CD4-positive, alpha-beta memory T cell (primary cell): ENCODE measurements around the gene ST3GAL6. TPM values are rescaled to one million over a fixed set of nuclear protein-coding genes. Genes with fewer than 3 reads are reported as not detected.
A peak's percentile ranks its signal among the peaks of the same experiment; 100 is the strongest.

Experiments
- CTCF ChIA-PET: fragments of 350-600 bp; sonication (Branson Sonifier 250); formaldehyde crosslinking; loops from one replicate; lab custom pipeline; 2021; ENCODE audit warnings: inconsistent platforms; ENCODE audit not compliant: partially characterized antibody; lab: Charles Lee
- POLR2A ChIA-PET: fragments of 350-600 bp; sonication (Branson Sonifier 250); formaldehyde crosslinking; loops from one replicate; lab custom pipeline; 2021; ENCODE audit not compliant: partially characterized antibody; lab: Charles Lee
- DNase-seq, 5 donors: peaks; one replicate each; pipeline versions ENCODE4 v3.0.0 to v3.0.0-alpha.2; 2020 to 2022; ENCODE audit warnings: mixed read lengths in 1 of 5
- H3K27ac ChIP-seq: one replicate; pipeline ENCODE4 v1.7.0; 2013; ENCODE audit warnings: low read depth, low read length
- H3K27me3 ChIP-seq: 2 replicates; pipeline ENCODE4 v1.7.0; 2013; ENCODE audit warnings: mild to moderate bottlenecking, low read length, moderate library complexity; ENCODE audit not compliant: insufficient read depth
- H3K36me3 ChIP-seq: 2 replicates; pipeline ENCODE4 v1.7.0; 2013; ENCODE audit warnings: mild to moderate bottlenecking, low read length, moderate library complexity; ENCODE audit not compliant: insufficient read depth
- H3K4me1 ChIP-seq: 2 replicates; pipeline ENCODE4 v1.7.0; 2013; ENCODE audit warnings: mild to moderate bottlenecking, low read length, moderate library complexity; ENCODE audit not compliant: insufficient read depth
- H3K4me3 ChIP-seq, 2 donors: one replicate each; pipeline ENCODE4 v1.7.0; 2013; ENCODE audit warnings: low read length in 2 of 2, mild to moderate bottlenecking in 1 of 2
- H3K9me3 ChIP-seq, 2 donors: one replicate each; pipeline ENCODE4 v1.7.0; 2013; ENCODE audit warnings: low read length in 2 of 2, control low read depth in 1 of 2; ENCODE audit not compliant: control insufficient read depth in 1 of 2
- H3K27ac Mint-ChIP-seq, 7 donors: one replicate each; pipeline ENCODE4 v1.8.0; 2020 to 2021; ENCODE audit warnings: mixed read lengths in 7 of 7, mild to moderate bottlenecking in 6 of 7, inconsistent platforms in 3 of 7, moderate library complexity in 3 of 7
- H3K27me3 Mint-ChIP-seq, 2 donors: one replicate each; pipeline ENCODE4 v1.8.0; 2020 to 2021; ENCODE audit warnings: mixed read lengths in 2 of 2
- H3K36me3 Mint-ChIP-seq, 2 donors: one replicate each; pipeline ENCODE4 v1.8.0; 2020 to 2021; ENCODE audit warnings: mixed read lengths in 2 of 2, inconsistent platforms in 1 of 2, mild to moderate bottlenecking in 1 of 2
- H3K4me1 Mint-ChIP-seq, 4 donors: one replicate each; pipeline ENCODE4 v1.8.0; 2020 to 2021; ENCODE audit warnings: mixed read lengths in 4 of 4, mild to moderate bottlenecking in 1 of 4
- H3K4me3 Mint-ChIP-seq, 8 donors: one replicate each; pipeline ENCODE4 v1.8.0; 2020 to 2021; ENCODE audit warnings: mixed read lengths in 8 of 8, mild to moderate bottlenecking in 7 of 8, moderate library complexity in 6 of 8, inconsistent platforms in 3 of 8
- H3K9me3 Mint-ChIP-seq, 8 donors: one replicate each; pipeline ENCODE4 v1.8.0; 2020 to 2021; ENCODE audit warnings: mixed read lengths in 8 of 8, mild to moderate bottlenecking in 5 of 8, inconsistent platforms in 3 of 8, moderate library complexity in 1 of 8
- intact Hi-C: fragments of 100-400 bp; cut with micrococcal nuclease; formaldehyde crosslinking; loops from one replicate; pipeline ENCODE4 v1.15.1; 2023
- polyA plus RNA-seq, 2 donors: library from polyadenylated mRNA; unstranded; fragments of 300-500 nt; fragmentation: Illumina TruSeq; gene quantifications; one replicate each; pipeline ENCODE4 v1.2.3, GENCODE V29; 2021
- total RNA-seq, 2 experiments: library from RNA; stranded (reverse); gene quantifications; one replicate each; pipeline ENCODE4 v1.2.3, GENCODE V29; 2021

Gene ST3GAL6
- total and polyA plus RNA-seq, 4 experiments from 2014 or later = 0.15 to 1.3 (median 0.50) TPM; not detected in 1

- intact Hi-C loops = no loop called here
- no peaks in the 10 kb centered on the region for H3K36me3 ChIP-seq
- no peaks in the 10 kb centered on the region for H3K9me3 ChIP-seq
- no peaks in the 10 kb centered on the region for H3K9me3 Mint-ChIP-seq
- no peak for DNase-seq
- no peak overlapping the region for H3K27ac Mint-ChIP-seq
- peaks cover 0 to 1% (median 0%) of the 10 kb centered on the region in 4 donors for H3K4me1 Mint-ChIP-seq
- ChIA-PET CTCF (no interaction called here), POLR2A (no interaction called here)
- no peak overlapping the region for H3K27ac ChIP-seq
- H3K27me3 ChIP-seq = no peaks in the 10 kb centered on the region
- peaks cover 10 to 11% of the 10 kb centered on the region in 2 donors for H3K27me3 Mint-ChIP-seq
- H3K4me3 ChIP-seq = no peak overlapping the region
- H3K4me3 Mint-ChIP-seq = no peak overlapping the region
- no peaks in the 10 kb centered on the region for H3K4me1 ChIP-seq
- H3K36me3 Mint-ChIP-seq = no peaks in the 10 kb centered on the region
These were observed 28.5 kb downstream of the ST3GAL6 start for GRCh38 chr3:98791341-98792325.

GRCh38 chr3:98793971-98794370, 30.8 kb downstream of the ST3GAL6 start:
- DNase-seq = no peak
- Mint-ChIP-seq H3K27me3 (peaks cover 10 to 11% of the 10 kb centered on the region in 2 donors), H3K27ac (no peak overlapping the region), H3K4me3 (no peak overlapping the region), H3K9me3 (no peaks in the 10 kb centered on the region), H3K36me3 (no peaks in the 10 kb centered on the region), H3K4me1 (no peaks in the 10 kb centered on the region)
- no peak overlapping the region for H3K4me3 ChIP-seq
- H3K9me3 ChIP-seq = no peaks in the 10 kb centered on the region
- intact Hi-C loops = no loop called here
- H3K27me3 ChIP-seq = no peaks in the 10 kb centered on the region
- POLR2A ChIA-PET = no interaction called here
- H3K4me1 ChIP-seq = no peaks in the 10 kb centered on the region
- H3K27ac ChIP-seq = no peak overlapping the region
- CTCF ChIA-PET = interaction anchor here (2.0 kb wide), 1 partner anchor 21 kb away, joined by 6 read pairs; no protein-coding TSS in a partner anchor
- no peaks in the 10 kb centered on the region for H3K36me3 ChIP-seq

- Mint-ChIP-seq H3K9me3 (no peaks in the 10 kb centered on the region), H3K4me1 (peaks cover 0 to 3% (median 0%) of the 10 kb centered on the region in 4 donors), H3K27ac (no peak overlapping the region), H3K36me3 (no peaks in the 10 kb centered on the region), H3K4me3 (no peak overlapping the region), H3K27me3 (peaks cover 6 to 8% of the 10 kb centered on the region in 2 donors)
- Histone ChIP-seq H3K27me3 (no peaks in the 10 kb centered on the region), H3K4me3 (no peak overlapping the region), H3K9me3 (no peaks in the 10 kb centered on the region), H3K27ac (no peak overlapping the region), H3K36me3 (no peaks in the 10 kb centered on the region), H3K4me1 (no peaks in the 10 kb centered on the region)
- intact Hi-C loops = no loop called here
- no peak for DNase-seq
- CTCF ChIA-PET = no interaction called here
- POLR2A ChIA-PET = no interaction called here
These were observed 33.2 kb downstream of the ST3GAL6 start for GRCh38 chr3:98796334-98796733.

- Mint-ChIP-seq H3K9me3 (no peaks in the 10 kb centered on the region), H3K27me3 (peaks cover 0 to 4% of the 10 kb centered on the region in 2 donors), H3K36me3 (no peaks in the 10 kb centered on the region), H3K4me1 (peaks cover 0 to 3% (median 0%) of the 10 kb centered on the region in 4 donors), H3K27ac (peak overlapping the region in 1 of 7 donors; percentile 43), H3K4me3 (no peak overlapping the region)
- no peaks in the 10 kb centered on the region for H3K36me3 ChIP-seq
- ChIA-PET CTCF (no interaction called here), POLR2A (no interaction called here)
- no peaks in the 10 kb centered on the region for H3K27me3 ChIP-seq
- intact Hi-C loops = no loop called here
- DNase-seq = no peak
- H3K9me3 ChIP-seq = no peaks in the 10 kb centered on the region
- no peak overlapping the region for H3K4me3 ChIP-seq
- H3K27ac ChIP-seq = no peak overlapping the region
- no peaks in the 10 kb centered on the region for H3K4me1 ChIP-seq
These were observed 34.8 kb downstream of the ST3GAL6 start for GRCh38 chr3:98797905-98798304.

- no peaks in the 10 kb centered on the region for H3K27me3 Mint-ChIP-seq
- no peak overlapping the region for H3K27ac ChIP-seq
- no peaks in the 10 kb centered on the region for H3K27me3 ChIP-seq
- H3K4me1 Mint-ChIP-seq = peaks cover 0 to 3% (median 0%) of the 10 kb centered on the region in 4 donors
- no peaks in the 10 kb centered on the region for H3K36me3 Mint-ChIP-seq
- no peaks in the 10 kb centered on the region for H3K36me3 ChIP-seq
- CTCF ChIA-PET = no interaction called here
- no peaks in the 10 kb centered on the region for H3K9me3 Mint-ChIP-seq
- intact Hi-C loops = no loop called here
- POLR2A ChIA-PET = no interaction called here
- H3K9me3 ChIP-seq = no peaks in the 10 kb centered on the region
- no peak for DNase-seq
- H3K27ac Mint-ChIP-seq = no peak overlapping the region
- H3K4me3 ChIP-seq = no peak overlapping the region
- no peak overlapping the region for H3K4me3 Mint-ChIP-seq
- no peaks in the 10 kb centered on the region for H3K4me1 ChIP-seq
These were observed 35.7 kb downstream of the ST3GAL6 start for GRCh38 chr3:98798820-98799219.

- Mint-ChIP-seq H3K4me1 (peaks cover 0 to 3% (median 0%) of the 10 kb centered on the region in 4 donors), H3K36me3 (peaks cover 0 to 1% of the 10 kb centered on the region in 2 donors), H3K27me3 (no peaks in the 10 kb centered on the region), H3K9me3 (no peaks in the 10 kb centered on the region), H3K4me3 (no peak overlapping the region), H3K27ac (no peak overlapping the region)
- ChIA-PET POLR2A (no interaction called here), CTCF (no interaction called here)
- H3K9me3 ChIP-seq = no peaks in the 10 kb centered on the region
- no peak for DNase-seq
- intact Hi-C loops = no loop called here
- no peaks in the 10 kb centered on the region for H3K27me3 ChIP-seq
- H3K36me3 ChIP-seq = no peaks in the 10 kb centered on the region
- no peak overlapping the region for H3K27ac ChIP-seq
- H3K4me3 ChIP-seq = no peak overlapping the region
- no peaks in the 10 kb centered on the region for H3K4me1 ChIP-seq
These were observed 36.3 kb downstream of the ST3GAL6 start for GRCh38 chr3:98799479-98799878.

GRCh38 chr3:98800401-98800800, 37.3 kb downstream of the ST3GAL6 start:
- H3K27me3 ChIP-seq = no peaks in the 10 kb centered on the region
- peaks cover 0 to 3% (median 0%) of the 10 kb centered on the region in 4 donors for H3K4me1 Mint-ChIP-seq
- no peak overlapping the region for H3K27ac Mint-ChIP-seq
- H3K9me3 Mint-ChIP-seq = no peaks in the 10 kb centered on the region
- POLR2A ChIA-PET = no interaction called here
- no peaks in the 10 kb centered on the region for H3K4me1 ChIP-seq
- no peaks in the 10 kb centered on the region for H3K27me3 Mint-ChIP-seq
- intact Hi-C loops = no loop called here
- CTCF ChIA-PET = no interaction called here
- no peak overlapping the region for H3K4me3 Mint-ChIP-seq
- no peaks in the 10 kb centered on the region for H3K36me3 ChIP-seq
- no peak overlapping the region for H3K27ac ChIP-seq
- no peak for DNase-seq
- H3K4me3 ChIP-seq = no peak overlapping the region
- no peaks in the 10 kb centered on the region for H3K9me3 ChIP-seq
- H3K36me3 Mint-ChIP-seq = peaks cover 0 to 4% of the 10 kb centered on the region in 2 donors
